ENCODE measurements around the gene R3HDM2. TPM values are rescaled to one million over a fixed set of nuclear protein-coding genes. Genes with fewer than 3 reads are reported as not detected.

R3HDM2 gene
- total and polyA plus RNA-seq, 2 donors from 2014 or later, result 16.5 to 67.3 TPM

- TF ChIP-seq, protein P1, sequence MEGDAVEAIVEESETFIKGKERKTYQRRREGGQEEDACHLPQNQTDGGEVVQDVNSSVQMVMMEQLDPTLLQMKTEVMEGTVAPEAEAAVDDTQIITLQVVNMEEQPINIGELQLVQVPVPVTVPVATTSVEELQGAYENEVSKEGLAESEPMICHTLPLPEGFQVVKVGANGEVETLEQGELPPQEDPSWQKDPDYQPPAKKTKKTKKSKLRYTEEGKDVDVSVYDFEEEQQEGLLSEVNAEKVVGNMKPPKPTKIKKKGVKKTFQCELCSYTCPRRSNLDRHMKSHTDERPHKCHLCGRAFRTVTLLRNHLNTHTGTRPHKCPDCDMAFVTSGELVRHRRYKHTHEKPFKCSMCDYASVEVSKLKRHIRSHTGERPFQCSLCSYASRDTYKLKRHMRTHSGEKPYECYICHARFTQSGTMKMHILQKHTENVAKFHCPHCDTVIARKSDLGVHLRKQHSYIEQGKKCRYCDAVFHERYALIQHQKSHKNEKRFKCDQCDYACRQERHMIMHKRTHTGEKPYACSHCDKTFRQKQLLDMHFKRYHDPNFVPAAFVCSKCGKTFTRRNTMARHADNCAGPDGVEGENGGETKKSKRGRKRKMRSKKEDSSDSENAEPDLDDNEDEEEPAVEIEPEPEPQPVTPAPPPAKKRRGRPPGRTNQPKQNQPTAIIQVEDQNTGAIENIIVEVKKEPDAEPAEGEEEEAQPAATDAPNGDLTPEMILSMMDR (IDR thresholded peaks at IDR 0.05; ENCODE audit: borderline replicate concordance, extremely low read depth, insufficient read depth), result no peak
- no peak overlapping the region for H3K27ac ChIP-seq (ENCODE audit: low read depth in 2 of 2, low read length in 2 of 2)
- intact Hi-C loops (cut with DNase I), result loop anchor here (10.0 kb wide), 1 partner anchor 188 kb away; the partner anchor contains the start of genes GLI1 and INHBE
- H3K4me1 ChIP-seq (ENCODE audit: control insufficient read depth in 2 of 3, insufficient read depth in 2 of 3, low read depth in 1 of 3, low read length in 3 of 3), result no peaks in the 10 kb centered on the region
- H3K27me3 ChIP-seq (ENCODE audit: control insufficient read depth, insufficient read depth, low read length), result no peaks in the 10 kb centered on the region
- no peak overlapping the region for H3K9ac ChIP-seq (ENCODE audit: low read length in 3 of 3)
- no peak overlapping the region for H3K4me3 ChIP-seq (ENCODE audit: low read length in 3 of 3)
- no peak for DNase-seq
- peaks cover 10 to 36% (median 32%) of the 10 kb centered on the region in 3 donors for H3K36me3 ChIP-seq (ENCODE audit: control insufficient read depth in 2 of 3, insufficient read depth in 3 of 3, low read length in 3 of 3)
- no peak for FAIRE-seq
- H3K9me3 ChIP-seq (ENCODE audit: control insufficient read depth in 2 of 3, insufficient read depth in 1 of 3, low read length in 3 of 3), result no peaks in the 10 kb centered on the region
Measured at GRCh38 chr12:57266681-57267080, 164.2 kb downstream of the R3HDM2 start.

- H3K9ac ChIP-seq (ENCODE audit: low read length in 3 of 3), result no peak overlapping the region
- no peak overlapping the region for H3K4me3 ChIP-seq (ENCODE audit: low read length in 3 of 3)
- intact Hi-C loops (cut with DNase I), result loop anchor here (10.0 kb wide), 1 partner anchor 192 kb away; the partner anchor contains the start of genes GLI1 and INHBE
- H3K9me3 ChIP-seq (ENCODE audit: control insufficient read depth in 2 of 3, insufficient read depth in 1 of 3, low read length in 3 of 3), result no peaks in the 10 kb centered on the region
- TF ChIP-seq, protein P1 (IDR thresholded peaks at IDR 0.05; ENCODE audit: borderline replicate concordance, extremely low read depth, insufficient read depth), result no peak
- no peaks in the 10 kb centered on the region for H3K4me1 ChIP-seq (ENCODE audit: control insufficient read depth in 2 of 3, insufficient read depth in 2 of 3, low read depth in 1 of 3, low read length in 3 of 3)
- DNase-seq (no peak), FAIRE-seq (no peak)
- no peak overlapping the region for H3K27ac ChIP-seq (ENCODE audit: low read depth in 2 of 2, low read length in 2 of 2)
- H3K27me3 ChIP-seq (ENCODE audit: control insufficient read depth, insufficient read depth, low read length), result no peaks in the 10 kb centered on the region
- peaks cover 4 to 41% (median 25%) of the 10 kb centered on the region in 3 donors for H3K36me3 ChIP-seq (ENCODE audit: control insufficient read depth in 2 of 3, insufficient read depth in 3 of 3, low read length in 3 of 3)
Measured at GRCh38 chr12:57263096-57263495, 167.7 kb downstream of the R3HDM2 start.

DNA sequence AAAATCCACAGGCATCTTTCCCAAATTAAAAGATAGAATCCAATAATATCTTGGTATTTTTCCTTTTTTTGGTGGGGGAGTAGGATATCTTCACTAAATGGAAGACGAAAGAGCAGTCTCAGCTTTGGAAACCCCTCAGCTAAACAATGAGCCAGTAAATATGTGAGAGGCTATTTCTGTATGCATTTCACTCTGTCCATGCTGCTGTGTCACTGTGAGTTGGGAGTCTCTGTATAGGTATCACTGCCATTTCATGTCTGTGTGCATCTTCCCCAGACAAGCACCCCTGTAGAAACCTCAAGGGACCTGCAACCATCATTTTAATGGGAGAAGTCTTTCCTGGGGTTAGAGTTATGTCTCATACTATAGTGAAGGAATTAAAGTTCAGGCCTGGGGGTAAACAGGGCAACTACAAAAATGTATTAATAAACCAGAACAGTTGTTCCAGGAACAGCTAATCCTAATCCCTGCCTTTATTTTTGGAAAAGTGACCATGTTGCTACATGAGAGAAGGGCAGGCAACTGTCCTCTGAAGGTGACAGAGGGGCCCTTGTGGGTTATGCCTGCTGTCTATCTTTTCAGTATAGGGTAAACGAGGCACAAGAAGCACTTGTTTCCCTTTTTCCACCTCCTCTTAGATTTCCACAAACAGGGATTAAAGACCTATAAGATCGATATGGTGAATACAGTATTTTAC, 168.6 kb downstream of the R3HDM2 start:
- no peaks in the 10 kb centered on the region for H3K4me1 ChIP-seq (ENCODE audit: control insufficient read depth in 2 of 3, insufficient read depth in 2 of 3, low read depth in 1 of 3, low read length in 3 of 3)
- H3K36me3 ChIP-seq (ENCODE audit: control insufficient read depth in 2 of 3, insufficient read depth in 3 of 3, low read length in 3 of 3), result peaks cover 6 to 48% (median 28%) of the 10 kb centered on the region in 3 donors
- no peak overlapping the region for H3K27ac ChIP-seq (ENCODE audit: low read depth in 2 of 2, low read length in 2 of 2)
- H3K9me3 ChIP-seq (ENCODE audit: control insufficient read depth in 2 of 3, insufficient read depth in 1 of 3, low read length in 3 of 3), result no peaks in the 10 kb centered on the region
- intact Hi-C loops (cut with DNase I), result loop anchor here (10.0 kb wide), 1 partner anchor 193 kb away; the partner anchor contains the start of genes GLI1 and INHBE
- DNase-seq, result no peak
- TF ChIP-seq, protein P1 (IDR thresholded peaks at IDR 0.05; ENCODE audit: borderline replicate concordance, extremely low read depth, insufficient read depth), result no peak
- no peaks in the 10 kb centered on the region for H3K27me3 ChIP-seq (ENCODE audit: control insufficient read depth, insufficient read depth, low read length)
- no peak overlapping the region for H3K9ac ChIP-seq (ENCODE audit: low read length in 3 of 3)
- no peak for FAIRE-seq
- H3K4me3 ChIP-seq (ENCODE audit: low read length in 3 of 3), result no peak overlapping the region
